ENCODE data around the gene SPEF2. TPM values are rescaled to one million over a fixed set of nuclear protein-coding genes. Genes with fewer than 3 reads are reported as not detected.

Gene SPEF2
- polyA plus RNA-seq, 1 donor from 2014 or later, result 18.5 TPM

DNA sequence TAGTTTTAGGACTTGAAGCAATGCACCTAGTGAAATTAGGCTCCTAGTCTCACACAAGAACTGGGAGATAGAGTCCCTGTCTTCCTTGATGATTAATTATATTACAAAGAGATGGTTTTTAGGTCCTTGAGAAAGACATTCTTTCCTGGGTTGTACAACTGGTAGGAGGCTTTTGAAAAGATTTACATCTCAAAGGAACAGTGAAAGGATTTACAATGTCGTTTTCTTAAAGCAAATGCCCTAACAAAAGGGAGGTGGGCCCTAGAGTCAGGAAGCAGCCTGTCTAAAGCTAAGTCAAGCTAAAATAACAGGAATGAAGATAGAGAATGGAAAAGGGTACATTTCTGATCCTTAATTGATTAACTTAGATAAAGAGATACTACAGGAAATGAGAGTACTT lies 136.8 kb downstream of the SPEF2 start:
- Histone ChIP-seq H2AFZ (ENCODE audit: low read depth, low read length) (no peak overlapping the region), H3K27ac (ENCODE audit: low read length) (no peak overlapping the region)

DNA sequence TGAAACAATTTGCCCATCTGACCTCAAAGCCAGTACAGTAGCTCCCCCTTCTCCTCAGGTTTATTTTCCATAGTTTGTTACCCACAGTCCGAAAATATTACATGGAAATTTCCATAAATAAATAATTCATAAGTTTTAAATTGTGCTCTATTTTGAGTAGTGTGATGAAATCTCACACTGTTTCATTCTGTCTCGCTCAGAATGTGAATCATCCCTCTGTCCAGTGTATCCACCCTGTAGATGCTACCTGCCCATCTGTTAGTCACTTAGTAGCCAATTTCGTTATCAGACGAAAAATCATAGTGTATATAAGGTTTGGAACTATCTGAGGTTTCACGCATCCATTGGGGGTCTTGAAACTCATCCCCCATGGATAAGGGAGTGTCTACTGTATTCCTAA lies 138.3 kb downstream of the SPEF2 start:
- TF ChIP-seq POLR2AphosphoS5 (IDR thresholded peaks at IDR 0.05), result no peak
- TF ChIP-seq EZH2 (IDR thresholded peaks at IDR 0.05; ENCODE audit: borderline replicate concordance, insufficient read depth, low read length, poor library complexity, severe bottlenecking), result no peak
- TF ChIP-seq EP300 (conservative IDR thresholded peaks at IDR 0.05; ENCODE audit: poor library complexity, severe bottlenecking), result no peak
- TF ChIP-seq, protein P1, sequence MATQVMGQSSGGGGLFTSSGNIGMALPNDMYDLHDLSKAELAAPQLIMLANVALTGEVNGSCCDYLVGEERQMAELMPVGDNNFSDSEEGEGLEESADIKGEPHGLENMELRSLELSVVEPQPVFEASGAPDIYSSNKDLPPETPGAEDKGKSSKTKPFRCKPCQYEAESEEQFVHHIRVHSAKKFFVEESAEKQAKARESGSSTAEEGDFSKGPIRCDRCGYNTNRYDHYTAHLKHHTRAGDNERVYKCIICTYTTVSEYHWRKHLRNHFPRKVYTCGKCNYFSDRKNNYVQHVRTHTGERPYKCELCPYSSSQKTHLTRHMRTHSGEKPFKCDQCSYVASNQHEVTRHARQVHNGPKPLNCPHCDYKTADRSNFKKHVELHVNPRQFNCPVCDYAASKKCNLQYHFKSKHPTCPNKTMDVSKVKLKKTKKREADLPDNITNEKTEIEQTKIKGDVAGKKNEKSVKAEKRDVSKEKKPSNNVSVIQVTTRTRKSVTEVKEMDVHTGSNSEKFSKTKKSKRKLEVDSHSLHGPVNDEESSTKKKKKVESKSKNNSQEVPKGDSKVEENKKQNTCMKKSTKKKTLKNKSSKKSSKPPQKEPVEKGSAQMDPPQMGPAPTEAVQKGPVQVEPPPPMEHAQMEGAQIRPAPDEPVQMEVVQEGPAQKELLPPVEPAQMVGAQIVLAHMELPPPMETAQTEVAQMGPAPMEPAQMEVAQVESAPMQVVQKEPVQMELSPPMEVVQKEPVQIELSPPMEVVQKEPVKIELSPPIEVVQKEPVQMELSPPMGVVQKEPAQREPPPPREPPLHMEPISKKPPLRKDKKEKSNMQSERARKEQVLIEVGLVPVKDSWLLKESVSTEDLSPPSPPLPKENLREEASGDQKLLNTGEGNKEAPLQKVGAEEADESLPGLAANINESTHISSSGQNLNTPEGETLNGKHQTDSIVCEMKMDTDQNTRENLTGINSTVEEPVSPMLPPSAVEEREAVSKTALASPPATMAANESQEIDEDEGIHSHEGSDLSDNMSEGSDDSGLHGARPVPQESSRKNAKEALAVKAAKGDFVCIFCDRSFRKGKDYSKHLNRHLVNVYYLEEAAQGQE (IDR thresholded peaks at IDR 0.05; ENCODE audit: borderline replicate concordance), result no peak
- Histone ChIP-seq H3K79me2 (replicated peaks; ENCODE audit: insufficient read depth, low read length) (no peaks in the 10 kb centered on the region), H3K27ac (ENCODE audit: low read length) (no peak overlapping the region), H3K9me3 (ENCODE audit: low read length) (no peaks in the 10 kb centered on the region), H3K9me2 (ENCODE audit: insufficient read depth, low read length) (no peaks in the 10 kb centered on the region), H3K4me2 (ENCODE audit: low read length) (no peak overlapping the region), H3K36me3 (ENCODE audit: insufficient read depth, low read length) (no peaks in the 10 kb centered on the region), H3K9ac (ENCODE audit: low read length) (no peak overlapping the region), H3K27me3 (ENCODE audit: insufficient read depth, low read depth, low read length) (no peaks in the 10 kb centered on the region), H3F3A (ENCODE audit: insufficient read depth, low read length, poor library complexity, severe bottlenecking) (no peaks in the 10 kb centered on the region), H4K20me1 (ENCODE audit: insufficient read depth) (no peaks in the 10 kb centered on the region), H3K4me3 (ENCODE audit: low read length) (no peak overlapping the region), H2AFZ (ENCODE audit: low read depth, low read length) (no peak overlapping the region)

More for the DNA sequence above, 136.8 kb downstream of the SPEF2 start:
- Histone ChIP-seq H3K9me3 (ENCODE audit: low read length) (no peaks in the 10 kb centered on the region), H3K4me2 (ENCODE audit: low read length) (no peak overlapping the region), H3K4me3 (ENCODE audit: low read length) (no peak overlapping the region), H3K36me3 (ENCODE audit: insufficient read depth, low read length) (no peaks in the 10 kb centered on the region), H3K27me3 (ENCODE audit: insufficient read depth, low read depth, low read length) (no peaks in the 10 kb centered on the region), H3K9me2 (ENCODE audit: insufficient read depth, low read length) (no peaks in the 10 kb centered on the region), H3K9ac (ENCODE audit: low read length) (no peak overlapping the region), H3F3A (ENCODE audit: insufficient read depth, low read length, poor library complexity, severe bottlenecking) (no peaks in the 10 kb centered on the region), H4K20me1 (ENCODE audit: insufficient read depth) (no peaks in the 10 kb centered on the region), H3K79me2 (replicated peaks; ENCODE audit: insufficient read depth, low read length) (no peaks in the 10 kb centered on the region)
- TF ChIP-seq TAF1 (IDR thresholded peaks at IDR 0.05; ENCODE audit: low read depth) (no peak), EP300 (conservative IDR thresholded peaks at IDR 0.05; ENCODE audit: poor library complexity, severe bottlenecking) (no peak), EZH2 (IDR thresholded peaks at IDR 0.05; ENCODE audit: borderline replicate concordance, insufficient read depth, low read length, poor library complexity, severe bottlenecking) (no peak)
- TF ChIP-seq, protein P2, sequence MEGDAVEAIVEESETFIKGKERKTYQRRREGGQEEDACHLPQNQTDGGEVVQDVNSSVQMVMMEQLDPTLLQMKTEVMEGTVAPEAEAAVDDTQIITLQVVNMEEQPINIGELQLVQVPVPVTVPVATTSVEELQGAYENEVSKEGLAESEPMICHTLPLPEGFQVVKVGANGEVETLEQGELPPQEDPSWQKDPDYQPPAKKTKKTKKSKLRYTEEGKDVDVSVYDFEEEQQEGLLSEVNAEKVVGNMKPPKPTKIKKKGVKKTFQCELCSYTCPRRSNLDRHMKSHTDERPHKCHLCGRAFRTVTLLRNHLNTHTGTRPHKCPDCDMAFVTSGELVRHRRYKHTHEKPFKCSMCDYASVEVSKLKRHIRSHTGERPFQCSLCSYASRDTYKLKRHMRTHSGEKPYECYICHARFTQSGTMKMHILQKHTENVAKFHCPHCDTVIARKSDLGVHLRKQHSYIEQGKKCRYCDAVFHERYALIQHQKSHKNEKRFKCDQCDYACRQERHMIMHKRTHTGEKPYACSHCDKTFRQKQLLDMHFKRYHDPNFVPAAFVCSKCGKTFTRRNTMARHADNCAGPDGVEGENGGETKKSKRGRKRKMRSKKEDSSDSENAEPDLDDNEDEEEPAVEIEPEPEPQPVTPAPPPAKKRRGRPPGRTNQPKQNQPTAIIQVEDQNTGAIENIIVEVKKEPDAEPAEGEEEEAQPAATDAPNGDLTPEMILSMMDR (IDR thresholded peaks at IDR 0.05; ENCODE audit: poor library complexity, severe bottlenecking), result no peak

DNA sequence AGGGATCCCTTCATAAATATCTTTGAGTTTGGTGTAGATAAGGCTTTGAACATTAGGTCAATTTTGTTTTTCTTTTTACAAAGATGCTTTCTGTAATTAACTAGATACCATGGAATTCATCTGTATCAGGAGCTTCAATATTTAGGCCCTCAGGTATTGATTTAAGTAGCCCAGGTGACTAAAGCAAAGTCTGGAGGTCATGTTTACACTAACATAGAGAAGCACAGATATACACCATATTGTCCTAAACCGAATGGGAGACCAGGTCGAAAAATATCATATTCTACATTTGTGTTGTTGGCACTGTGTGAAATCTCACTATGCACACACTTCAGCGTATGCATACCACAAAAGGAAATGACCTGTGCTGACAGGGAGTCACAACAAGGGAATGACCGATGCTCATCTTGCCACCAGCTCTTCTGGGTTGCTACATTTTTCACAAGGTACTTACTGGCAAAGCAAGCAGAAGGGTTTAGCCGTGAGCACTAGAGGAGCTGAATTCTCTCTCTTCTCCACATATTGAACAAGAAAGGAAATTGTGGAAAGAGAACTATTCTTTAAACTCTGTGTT lies 140.6 kb downstream of the SPEF2 start:
- Histone ChIP-seq H3F3A (ENCODE audit: insufficient read depth, low read length, poor library complexity, severe bottlenecking) (no peaks in the 10 kb centered on the region), H3K4me3 (ENCODE audit: low read length) (no peak overlapping the region), H3K79me2 (replicated peaks; ENCODE audit: insufficient read depth, low read length) (no peaks in the 10 kb centered on the region), H3K27ac (ENCODE audit: low read length) (no peak overlapping the region), H3K36me3 (ENCODE audit: insufficient read depth, low read length) (no peaks in the 10 kb centered on the region), H2AFZ (ENCODE audit: low read depth, low read length) (no peak overlapping the region), H4K20me1 (ENCODE audit: insufficient read depth) (no peaks in the 10 kb centered on the region), H3K4me2 (ENCODE audit: low read length) (no peak overlapping the region), H3K27me3 (ENCODE audit: insufficient read depth, low read depth, low read length) (no peaks in the 10 kb centered on the region), H3K9me2 (ENCODE audit: insufficient read depth, low read length) (no peaks in the 10 kb centered on the region), H3K9me3 (ENCODE audit: low read length) (no peaks in the 10 kb centered on the region), H3K9ac (ENCODE audit: low read length) (no peak overlapping the region)
- TF ChIP-seq SMC3 (conservative IDR thresholded peaks at IDR 0.05; ENCODE audit: poor library complexity), result no peak
- TF ChIP-seq TAF1 (IDR thresholded peaks at IDR 0.05; ENCODE audit: low read depth), result no peak
- no peak for TF ChIP-seq POLR2AphosphoS5 (IDR thresholded peaks at IDR 0.05)
- TF ChIP-seq, protein P2 (IDR thresholded peaks at IDR 0.05; ENCODE audit: poor library complexity, severe bottlenecking), result no peak
- no peak for TF ChIP-seq MXI1 (conservative IDR thresholded peaks at IDR 0.05; ENCODE audit: poor library complexity, severe bottlenecking)
- TF ChIP-seq RAD21 (conservative IDR thresholded peaks at IDR 0.05), result no peak
- no peak for TF ChIP-seq EP300 (conservative IDR thresholded peaks at IDR 0.05; ENCODE audit: poor library complexity, severe bottlenecking)
- TF ChIP-seq, protein P1 (IDR thresholded peaks at IDR 0.05; ENCODE audit: borderline replicate concordance), result no peak
- TF ChIP-seq EZH2 (IDR thresholded peaks at IDR 0.05; ENCODE audit: borderline replicate concordance, insufficient read depth, low read length, poor library complexity, severe bottlenecking), result no peak

All from neural cell (in vitro differentiated cells).